HG03575 (cell line): ENCODE data around the gene GRK6.
"Not testable (repeated sequence)": the region's sequence is repeated elsewhere in the genome, so short reads cannot be mapped to it uniquely, and the experiment has no call there.

Experiments
- ATAC-seq: cut with Tn5 transposase; IDR thresholded peaks from one replicate; pipeline ENCODE4 v1.9.1; 2021; ENCODE audit not compliant: unreplicated experiment, insufficient number of reproducible peaks, low FRiP score; ENCODE audit errors: extremely low read depth

Gene GRK6

GRCh38 chr5:177396078-177396477, 30.4 kb upstream of the GRK6 start:
- ATAC-seq: no peak

GRCh38 chr5:177396807-177397206, 29.7 kb upstream of the GRK6 start:
- ATAC-seq: no peak

- ATAC-seq: no peak
These were observed 28.5 kb upstream of the GRK6 start for GRCh38 chr5:177397875-177398390.

GRCh38 chr5:177399997-177400868, 26.2 kb upstream of the GRK6 start, which contains the start of gene PFN3:
PFN3 (minus strand) TSS chr5:177400661; CDS start chr5:177400576, 85 bp downstream.
- no peak for ATAC-seq

- no peak for ATAC-seq
These were observed 24.0 kb upstream of the GRK6 start for GRCh38 chr5:177402271-177403043.

- ATAC-seq: no peak
These were observed 23.2 kb upstream of the GRK6 start for GRCh38 chr5:177403102-177403791.

GRCh38 chr5:177403792-177404640, 22.5 kb upstream of the GRK6 start:
- no peak for ATAC-seq

- ATAC-seq: no peak
These were observed 21.8 kb upstream of the GRK6 start for GRCh38 chr5:177404641-177405179.

GRCh38 chr5:177405312-177405711, 21.2 kb upstream of the GRK6 start:
- no peak for ATAC-seq

GRCh38 chr5:177405805-177406204, 20.7 kb upstream of the GRK6 start:
- no peak for ATAC-seq

- ATAC-seq: no peak
These were observed 17.3 kb upstream of the GRK6 start, which contains the start of gene F12 for GRCh38 chr5:177409043-177409801. F12 (minus strand) TSS chr5:177409564; CDS start chr5:177409527, 37 bp downstream.

GRCh38 chr5:177410575-177410974, 15.9 kb upstream of the GRK6 start:
- ATAC-seq: no peak

GRCh38 chr5:177412603-177413233, 13.8 kb upstream of the GRK6 start:
- ATAC-seq: no peak

- ATAC-seq: no peak
These were observed 12.0 kb upstream of the GRK6 start for GRCh38 chr5:177414481-177414880.

- ATAC-seq: not testable (repeated sequence)
These were observed 9.4 kb upstream of the GRK6 start for GRCh38 chr5:177417081-177417480.

GRCh38 chr5:177419046-177419445, 7.4 kb upstream of the GRK6 start:
- ATAC-seq: no peak

- ATAC-seq: not testable (repeated sequence)
These were observed 6.0 kb upstream of the GRK6 start for GRCh38 chr5:177420472-177420871.
